ENCODE measurements around the gene SUB1. TPM values are rescaled to one million over a fixed set of nuclear protein-coding genes. Genes with fewer than 3 reads are reported as not detected.

SUB1 gene
- total RNA-seq, 1 experiment from 2014 or later, result 288 TPM

DNA sequence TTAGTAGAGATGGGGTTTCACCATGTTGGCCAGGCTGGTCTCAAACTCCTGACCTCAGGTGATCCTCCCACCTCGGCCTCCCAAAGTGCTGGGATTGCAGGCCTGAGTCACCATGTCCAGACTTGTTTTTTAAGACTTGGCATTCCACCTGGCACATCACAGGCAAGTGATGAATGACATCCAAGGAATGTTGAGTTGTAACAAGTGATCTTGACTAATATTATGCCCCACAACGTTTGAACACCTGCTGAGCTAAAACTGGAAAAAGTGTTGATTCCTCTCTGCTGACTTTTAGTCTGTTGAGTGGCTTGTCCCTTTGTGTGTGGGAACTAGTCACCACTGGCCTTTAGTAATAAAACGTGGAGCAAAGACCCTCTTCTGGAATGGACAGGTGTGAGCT, 54.6 kb downstream of the SUB1 start:
- TF ChIP-seq, protein P1, sequence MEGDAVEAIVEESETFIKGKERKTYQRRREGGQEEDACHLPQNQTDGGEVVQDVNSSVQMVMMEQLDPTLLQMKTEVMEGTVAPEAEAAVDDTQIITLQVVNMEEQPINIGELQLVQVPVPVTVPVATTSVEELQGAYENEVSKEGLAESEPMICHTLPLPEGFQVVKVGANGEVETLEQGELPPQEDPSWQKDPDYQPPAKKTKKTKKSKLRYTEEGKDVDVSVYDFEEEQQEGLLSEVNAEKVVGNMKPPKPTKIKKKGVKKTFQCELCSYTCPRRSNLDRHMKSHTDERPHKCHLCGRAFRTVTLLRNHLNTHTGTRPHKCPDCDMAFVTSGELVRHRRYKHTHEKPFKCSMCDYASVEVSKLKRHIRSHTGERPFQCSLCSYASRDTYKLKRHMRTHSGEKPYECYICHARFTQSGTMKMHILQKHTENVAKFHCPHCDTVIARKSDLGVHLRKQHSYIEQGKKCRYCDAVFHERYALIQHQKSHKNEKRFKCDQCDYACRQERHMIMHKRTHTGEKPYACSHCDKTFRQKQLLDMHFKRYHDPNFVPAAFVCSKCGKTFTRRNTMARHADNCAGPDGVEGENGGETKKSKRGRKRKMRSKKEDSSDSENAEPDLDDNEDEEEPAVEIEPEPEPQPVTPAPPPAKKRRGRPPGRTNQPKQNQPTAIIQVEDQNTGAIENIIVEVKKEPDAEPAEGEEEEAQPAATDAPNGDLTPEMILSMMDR (conservative IDR thresholded peaks at IDR 0.05), result no peak
- Histone ChIP-seq H2BK5ac (ENCODE audit: insufficient read length, low read length) (no peak overlapping the region), H3K27ac (ENCODE audit: insufficient read length, low read depth, low read length) (no peak overlapping the region), H2BK20ac (ENCODE audit: low read depth, low read length, poor library complexity, severe bottlenecking) (no peak overlapping the region), H3K4ac (ENCODE audit: low read depth, low read length) (no peak overlapping the region), H3K9me3 (ENCODE audit: control insufficient read depth, low read depth, low read length) (no peaks in the 10 kb centered on the region), H3K18ac (ENCODE audit: insufficient read length, low read depth, low read length) (no peak overlapping the region), H2AK5ac (ENCODE audit: insufficient read length, low read length) (no peak overlapping the region), H2BK15ac (ENCODE audit: low read depth, low read length) (no peak overlapping the region), H4K91ac (ENCODE audit: insufficient read length, low read depth, low read length) (no peak overlapping the region), H2BK120ac (ENCODE audit: low read depth, low read length, poor library complexity, severe bottlenecking) (no peak overlapping the region), H3K27me3 (ENCODE audit: insufficient read depth, low read length) (no peaks in the 10 kb centered on the region), H3K79me2 (ENCODE audit: insufficient read depth, low read length) (no peaks in the 10 kb centered on the region), H4K5ac (ENCODE audit: insufficient read length, low read depth, low read length) (no peak overlapping the region), H3K4me1 (ENCODE audit: insufficient read depth, low read length) (no peaks in the 10 kb centered on the region), H3K23me2 (ENCODE audit: insufficient read length, low read depth, low read length, poor library complexity, severe bottlenecking) (no peaks in the 10 kb centered on the region), H2AFZ (ENCODE audit: low read length) (no peak overlapping the region), H3K9ac (ENCODE audit: extremely low read depth, insufficient read length, low read length) (no peak overlapping the region), H3K56ac (ENCODE audit: insufficient read length, low read depth, low read length) (no peak overlapping the region), H3T11ph (ENCODE audit: low read length) (no peak overlapping the region), H4K20me1 (ENCODE audit: control insufficient read depth, insufficient read depth, insufficient read length) (no peaks in the 10 kb centered on the region), H3K4me2 (ENCODE audit: insufficient read depth, insufficient read length, low read length) (no peak overlapping the region), H4K8ac (replicated peaks; ENCODE audit: insufficient read length, low read depth, low read length) (no peak overlapping the region), H3K14ac (ENCODE audit: insufficient read depth, low read length) (no peak overlapping the region), H2BK12ac (ENCODE audit: insufficient read length, low read depth, low read length) (no peak overlapping the region), H3K23ac (ENCODE audit: insufficient read length, low read depth, low read length) (no peak overlapping the region), H3K79me1 (ENCODE audit: insufficient read depth, low read depth, low read length, poor library complexity, severe bottlenecking) (no peaks in the 10 kb centered on the region)
- H3K4me1 Mint-ChIP-seq, result peaks cover 5% of the 10 kb centered on the region in 2 experiments
- H3K36me3 Mint-ChIP-seq (ENCODE audit: insufficient read depth in 1 of 3, low read depth in 3 of 3), result no peaks in the 10 kb centered on the region
- H3K4me3 Mint-ChIP-seq, result no peak overlapping the region
- H3K27ac Mint-ChIP-seq, result no peak overlapping the region
- H3K27me3 Mint-ChIP-seq (ENCODE audit: low read depth), result no peaks in the 10 kb centered on the region; the same call in 1 of the 2 replicates
- WGBS (ENCODE audit: extremely low coverage, insufficient read length, low lambda C conversion rate), result no CpG with 5 or more reads among the region's 3 CpGs
- DNase-seq, result no peak
- H3K9me3 Mint-ChIP-seq, result no peaks in the 10 kb centered on the region

Data from H9 (cell line).